Neural cell (in vitro differentiated cells): Measurements from ENCODE around the gene CIITA.

ENCODE experiments used
- EP300 ChIP-seq: fragments of 450-650 bp; conservative IDR thresholded peaks from 2 replicates; pipeline ENCODE4 v1.6.1; 2014; ENCODE audit warnings: antibody characterized with exemption, mild to moderate bottlenecking, moderate library complexity; ENCODE audit not compliant: poor library complexity, severe bottlenecking
- EZH2 ChIP-seq: fragments of 200-600, 300-800 bp; shearing (Covaris generic), sonication (generic); IDR thresholded peaks from 2 replicates; pipeline ENCODE4 v1.6.1; 2014; ENCODE audit warnings: antibody characterized with exemption, low read length, borderline replicate concordance, mild to moderate bottlenecking; ENCODE audit not compliant: insufficient read depth, poor library complexity, severe bottlenecking
- POLR2AphosphoS5 ChIP-seq: IDR thresholded peaks from 2 replicates; pipeline ENCODE4 v1.6.1; 2012
- RAD21 ChIP-seq: fragments of 450-650 bp; conservative IDR thresholded peaks from 2 replicates; pipeline ENCODE4 v1.6.1; 2014; ENCODE audit warnings: antibody characterized with exemption, mild to moderate bottlenecking, moderate library complexity
- REST ChIP-seq: IDR thresholded peaks from 2 replicates; pipeline ENCODE4 v1.6.1; 2012; ENCODE audit warnings: borderline replicate concordance
- SMC3 ChIP-seq: fragments of 450-650 bp; conservative IDR thresholded peaks from 2 replicates; pipeline ENCODE4 v1.6.1; 2014; ENCODE audit warnings: antibody characterized with exemption, mild to moderate bottlenecking, moderate library complexity; ENCODE audit not compliant: poor library complexity
- TAF1 ChIP-seq: IDR thresholded peaks from 2 replicates; pipeline ENCODE4 v1.6.1; 2012; ENCODE audit warnings: low read depth
- TF ChIP-seq, protein P1 (sequence below): fragments of 450-650 bp; IDR thresholded peaks from 2 replicates; pipeline ENCODE4 v1.5.1; 2014; ENCODE audit warnings: antibody characterized with exemption, mild to moderate bottlenecking, moderate library complexity; ENCODE audit not compliant: poor library complexity, severe bottlenecking

GRCh38 chr16:10943064-10943353 lies 66.0 kb downstream of the CIITA start:
- TF ChIP-seq, protein P1, sequence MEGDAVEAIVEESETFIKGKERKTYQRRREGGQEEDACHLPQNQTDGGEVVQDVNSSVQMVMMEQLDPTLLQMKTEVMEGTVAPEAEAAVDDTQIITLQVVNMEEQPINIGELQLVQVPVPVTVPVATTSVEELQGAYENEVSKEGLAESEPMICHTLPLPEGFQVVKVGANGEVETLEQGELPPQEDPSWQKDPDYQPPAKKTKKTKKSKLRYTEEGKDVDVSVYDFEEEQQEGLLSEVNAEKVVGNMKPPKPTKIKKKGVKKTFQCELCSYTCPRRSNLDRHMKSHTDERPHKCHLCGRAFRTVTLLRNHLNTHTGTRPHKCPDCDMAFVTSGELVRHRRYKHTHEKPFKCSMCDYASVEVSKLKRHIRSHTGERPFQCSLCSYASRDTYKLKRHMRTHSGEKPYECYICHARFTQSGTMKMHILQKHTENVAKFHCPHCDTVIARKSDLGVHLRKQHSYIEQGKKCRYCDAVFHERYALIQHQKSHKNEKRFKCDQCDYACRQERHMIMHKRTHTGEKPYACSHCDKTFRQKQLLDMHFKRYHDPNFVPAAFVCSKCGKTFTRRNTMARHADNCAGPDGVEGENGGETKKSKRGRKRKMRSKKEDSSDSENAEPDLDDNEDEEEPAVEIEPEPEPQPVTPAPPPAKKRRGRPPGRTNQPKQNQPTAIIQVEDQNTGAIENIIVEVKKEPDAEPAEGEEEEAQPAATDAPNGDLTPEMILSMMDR: no peak
- TF ChIP-seq EP300 (no peak), EZH2 (no peak), TAF1 (no peak), RAD21 (no peak), POLR2AphosphoS5 (no peak), SMC3 (no peak), REST (no peak)
